C4-2B (cell line): ENCODE measurements around the gene AHCYL1.

Experiments used
- H3K27ac ChIP-seq: fragments of 450-650 bp; 2 replicates; pipeline ENCODE4 v1.5.1; 2017
- CTCF ChIP-seq: fragments of 450-650 bp; conservative IDR thresholded peaks from 2 replicates; pipeline ENCODE4 v1.5.1; 2017; ENCODE audit warnings: mild to moderate bottlenecking
- ZFX ChIP-seq: fragments of 450-650 bp; IDR thresholded peaks from 2 replicates; pipeline ENCODE4 v1.6.1; 2017

Gene AHCYL1

GRCh38 chr1:109984456-109985246 lies at the start of gene AHCYL1:
AHCYL1 (plus strand) TSS chr1:109984765; CDS start chr1:109985053, 288 bp downstream.
- peak within 1 kb of the TSS; percentile 80 for H3K27ac ChIP-seq

GRCh38 chr1:109935451-109935900 lies 49.1 kb upstream of the AHCYL1 start:
- H3K27ac ChIP-seq = no peak overlapping the region
- TF ChIP-seq CTCF = no peak
- TF ChIP-seq ZFX = no peak

More at GRCh38 chr1:109984456-109985246, at the start of gene AHCYL1:
- TF ChIP-seq CTCF (peak; percentile 98), ZFX (peak; percentile 85; the same call in 1 of the 2 replicates)

- H3K27ac ChIP-seq = no peak overlapping the region
- no peak for TF ChIP-seq ZFX
- no peak for TF ChIP-seq CTCF
These were observed 46.8 kb upstream of the AHCYL1 start for GRCh38 chr1:109937738-109938137.

- no peak for TF ChIP-seq ZFX
- TF ChIP-seq CTCF = no peak
- no peak overlapping the region for H3K27ac ChIP-seq
These were observed 46.0 kb upstream of the AHCYL1 start for GRCh38 chr1:109938556-109938955.

GRCh38 chr1:109942434-109942833 lies 42.1 kb upstream of the AHCYL1 start:
- H3K27ac ChIP-seq = no peak overlapping the region
- TF ChIP-seq CTCF = no peak
- no peak for TF ChIP-seq ZFX

GRCh38 chr1:109944541-109944940 lies 40.0 kb upstream of the AHCYL1 start:
- no peak for TF ChIP-seq CTCF
- no peak for TF ChIP-seq ZFX
- no peak overlapping the region for H3K27ac ChIP-seq

GRCh38 chr1:109946511-109946910 lies 38.1 kb upstream of the AHCYL1 start:
- H3K27ac ChIP-seq = peak overlapping the region; percentile 98
- TF ChIP-seq ZFX (no peak), CTCF (no peak)
